IMR-90 (cell line): Measurements from ENCODE around the gene CMC2. TPM values are rescaled to one million over a fixed set of nuclear protein-coding genes. Genes with fewer than 3 reads are reported as not detected.

Source experiments
- ATAC-seq: fragments of 200-7000 bp; cut with Tn5 transposase; 2 replicates; pipeline ENCODE4 v1.9.1; 2020; ENCODE audit warnings: low read depth, mild to moderate bottlenecking, moderate library complexity
- Bru-seq: library from RNA; stranded (reverse); fragments of 400-500 nt; gene quantifications from one replicate; lab custom pipeline; 2021; lab: Mats Ljungman, UMichigan
- BruChase-seq, 2 experiments: library from RNA; stranded (reverse); fragments of 400-500 nt; gene quantifications; one replicate each; lab custom pipeline; 2021; lab: Mats Ljungman, UMichigan
- BruUV-seq: library from RNA; stranded (reverse); fragments of 400-500 nt; replicated peaks from 2 replicates; lab custom pipeline; 2021; lab: Mats Ljungman, UMichigan
- CTCF ChIA-PET: fragments of 300-600 bp; formaldehyde crosslinking; extraction: SDS; loops from one replicate; lab custom pipeline; 2021; ENCODE audit warnings: antibody characterized with exemption; lab: Yijun Ruan, JAX
- POLR2A ChIA-PET: fragments of 300-600 bp; sonication (Branson Sonifier 250); formaldehyde crosslinking; loops from one replicate; lab custom pipeline; 2022; ENCODE audit warnings: antibody characterized with exemption; ENCODE audit not compliant: unreplicated experiment; lab: Charles Lee
- DNase-seq: peaks from one replicate; pipeline ENCODE4 v3.0.0; 2013
- H2AFZ ChIP-seq: replicated peaks from 2 replicates; pipeline ENCODE3; 2013; ENCODE audit warnings: low read length, mild to moderate bottlenecking; ENCODE audit not compliant: poor library complexity
- H2AK5ac ChIP-seq: 2 replicates; pipeline ENCODE4 v1.6.1; 2013; ENCODE audit warnings: low read depth, low read length, inconsistent platforms
- H2AK9ac ChIP-seq: replicated peaks from 2 replicates; pipeline ENCODE3; 2013; ENCODE audit warnings: mild to moderate bottlenecking, low read depth, low read length, moderate library complexity; ENCODE audit not compliant: poor library complexity
- H2BK120ac ChIP-seq: 2 replicates; pipeline ENCODE4 v1.6.1; 2013; ENCODE audit warnings: low read depth, low read length, inconsistent platforms
- H2BK15ac ChIP-seq: 3 replicates; pipeline ENCODE4 v1.6.1; 2013; ENCODE audit warnings: low read depth, low read length, inconsistent platforms
- H2BK20ac ChIP-seq: 2 replicates; pipeline ENCODE4 v1.6.1; 2013; ENCODE audit warnings: low read depth, mild to moderate bottlenecking, inconsistent platforms, low read length, moderate library complexity
- H2BK5ac ChIP-seq: 2 replicates; pipeline ENCODE4 v1.6.1; 2013; ENCODE audit warnings: mild to moderate bottlenecking, low read depth, low read length, inconsistent platforms; ENCODE audit not compliant: poor library complexity, severe bottlenecking
- H3K14ac ChIP-seq: replicated peaks from 2 replicates; pipeline ENCODE4 v1.6.1; 2013; ENCODE audit warnings: low read depth, low read length, inconsistent platforms
- H3K18ac ChIP-seq: 2 replicates; pipeline ENCODE4 v1.6.1; 2013; ENCODE audit warnings: low read depth, low read length, control low read depth
- H3K23ac ChIP-seq: 2 replicates; pipeline ENCODE4 v1.6.1; 2013; ENCODE audit warnings: low read depth, low read length, inconsistent platforms
- H3K27ac ChIP-seq: 2 replicates; pipeline ENCODE4 v1.5.1; 2013; ENCODE audit warnings: mild to moderate bottlenecking, control low read depth, low read length; ENCODE audit not compliant: insufficient read depth
- H3K27me3 ChIP-seq: 2 replicates; pipeline ENCODE4 v1.6.1; 2013; ENCODE audit warnings: low read length; ENCODE audit not compliant: control insufficient read depth, insufficient read depth
- H3K36me3 ChIP-seq: 2 replicates; pipeline ENCODE4 v1.6.1; 2013; ENCODE audit warnings: low read length, mixed read lengths; ENCODE audit not compliant: control insufficient read depth, insufficient read depth
- H3K4ac ChIP-seq: 2 replicates; pipeline ENCODE4 v1.6.1; 2013; ENCODE audit warnings: low read depth, low read length, inconsistent platforms
- H3K4me1 ChIP-seq: 2 replicates; pipeline ENCODE4 v1.6.1; 2013; ENCODE audit warnings: low read length, mixed read lengths; ENCODE audit not compliant: control insufficient read depth, insufficient read depth
- H3K4me2 ChIP-seq: 2 replicates; pipeline ENCODE4 v1.6.1; 2013; ENCODE audit warnings: low read depth, mild to moderate bottlenecking, control low read depth, low read length, moderate library complexity
- H3K4me3 ChIP-seq: 2 replicates; pipeline ENCODE4 v1.5.1; 2013; ENCODE audit warnings: low read depth, mild to moderate bottlenecking, control low read depth, low read length, moderate library complexity; ENCODE audit not compliant: insufficient read depth
- H3K56ac ChIP-seq: 2 replicates; pipeline ENCODE4 v1.6.1; 2013; ENCODE audit warnings: low read length, inconsistent platforms; ENCODE audit not compliant: insufficient read depth; ENCODE audit errors: extremely low read depth
- H3K79me1 ChIP-seq, 2 experiments: 2 replicates each; pipeline ENCODE4 v1.6.1; 2013; ENCODE audit warnings: low read length in 2 of 2, inconsistent platforms in 1 of 2, low read depth in 1 of 2
- H3K9ac ChIP-seq: 2 replicates; pipeline ENCODE4 v1.6.1; 2013; ENCODE audit warnings: low read depth, low read length, control low read depth
- H3K9me1 ChIP-seq: 2 replicates; pipeline ENCODE4 v1.6.1; 2013; ENCODE audit warnings: low read length, inconsistent platforms; ENCODE audit not compliant: insufficient read depth
- H3K9me3 ChIP-seq: 2 replicates; pipeline ENCODE4 v1.6.1; 2013; ENCODE audit warnings: low read length; ENCODE audit not compliant: control insufficient read depth, insufficient read depth
- H4K20me1 ChIP-seq: 2 replicates; pipeline ENCODE4 v1.6.1; 2013; ENCODE audit warnings: low read length, inconsistent platforms; ENCODE audit not compliant: insufficient read depth
- H4K5ac ChIP-seq: 2 replicates; pipeline ENCODE4 v1.6.1; 2013; ENCODE audit warnings: mild to moderate bottlenecking, low read depth, low read length, control low read depth
- H4K8ac ChIP-seq, 2 experiments: 2 replicates each; pipeline ENCODE4 v1.6.1; 2013; ENCODE audit warnings: low read depth in 2 of 2, low read length in 2 of 2, control low read depth in 1 of 2, inconsistent platforms in 1 of 2
- H4K91ac ChIP-seq: 2 replicates; pipeline ENCODE4 v1.6.1; 2013; ENCODE audit warnings: low read depth, low read length, inconsistent platforms; ENCODE audit not compliant: insufficient read depth
- BHLHE40 ChIP-seq: fragments of 150-350 bp; IDR thresholded peaks from 2 replicates; pipeline ENCODE4 v1.6.1; 2016; ENCODE audit warnings: mild to moderate bottlenecking, low read depth, low read length
- CEBPB ChIP-seq: IDR thresholded peaks from 2 replicates; pipeline ENCODE4 v1.6.1; 2012; ENCODE audit warnings: low read depth, low read length, improper control_type of control experiment
- CHD1 ChIP-seq: IDR thresholded peaks from 2 replicates; pipeline ENCODE4 v1.6.1; 2012; ENCODE audit warnings: low read depth, low read length, improper control_type of control experiment
- FOS ChIP-seq: fragments of 150-350 bp; IDR thresholded peaks from 2 replicates; pipeline ENCODE4 v1.6.1; 2016; ENCODE audit warnings: low read depth, low read length
- MAZ ChIP-seq: IDR thresholded peaks from 2 replicates; pipeline ENCODE4 v1.6.1; 2012; ENCODE audit warnings: low read depth, mild to moderate bottlenecking, low read length, improper control_type of control experiment, moderate library complexity, borderline replicate concordance
- MXI1 ChIP-seq: IDR thresholded peaks from 2 replicates; pipeline ENCODE4 v1.6.1; 2012; ENCODE audit warnings: low read depth, mild to moderate bottlenecking, low read length, moderate library complexity, borderline replicate concordance
- RCOR1 ChIP-seq: IDR thresholded peaks from 2 replicates; pipeline ENCODE4 v1.6.1; 2012; ENCODE audit warnings: mild to moderate bottlenecking, low read length, improper control_type of control experiment; ENCODE audit not compliant: insufficient replicate concordance
- RFX5 ChIP-seq: IDR thresholded peaks from 2 replicates; pipeline ENCODE4 v1.8.0; 2012; ENCODE audit warnings: low read depth, mild to moderate bottlenecking, low read length, moderate library complexity
- SMC3 ChIP-seq: fragments of 150-350 bp; IDR thresholded peaks from 2 replicates; pipeline ENCODE4 v1.6.1; 2016; ENCODE audit warnings: low read depth, mild to moderate bottlenecking, antibody characterized with exemption, low read length, moderate library complexity
- WGBS, 2 experiments: methylation state at CpG; one replicate each; pipeline versions ENCODE4 v1.1.5 to v1.1.7; 2013; ENCODE audit warnings: missing lambda C conversion rate in 2 of 2; ENCODE audit not compliant: insufficient read length in 1 of 2; ENCODE audit errors: extremely low coverage in 2 of 2; 5-methylcytosine and 5-hydroxymethylcytosine counted together
- dilution Hi-C: fragments of 300-500 bp; cut with HindIII; formaldehyde crosslinking; loops from one replicate; pipeline ENCODE4 v1.14.3; 2018; ENCODE audit warnings: low sequenced_read_pairs; ENCODE audit not compliant: unreplicated experiment
- in situ Hi-C: fragments of 300-500 bp; cut with MboI; formaldehyde crosslinking; loops from 3 replicates; pipeline ENCODE4 v1.14.3; 2019; ENCODE audit warnings: low sequenced_read_pairs, inconsistent platforms, mixed read lengths
- intact Hi-C: fragments of 100-400 bp; cut with micrococcal nuclease; formaldehyde crosslinking; loops from 2 replicates; pipeline ENCODE4 v1.10.0; 2022
- long read RNA-seq: library from polyadenylated mRNA; unstranded; transcript quantifications from one replicate; pipeline ENCODE4 v2.0.0, GENCODE V29; 2021; ENCODE audit not compliant: unreplicated experiment
- polyA plus RNA-seq, 3 experiments: library from polyadenylated mRNA; depleted of rRNA; stranded (reverse); fragments of >200 nt; gene quantifications; 2 replicates each; pipeline ENCODE4 v1.2.3, GENCODE V29; 2012; ENCODE audit warnings: low replicate concordance in 1 of 3
- total RNA-seq: library from RNA; depleted of rRNA; stranded (reverse); fragments of >200 nt; gene quantifications from 2 replicates; pipeline ENCODE4 v1.2.3, GENCODE V29; 2012; rRNA removed
- TF ChIP-seq, protein P1 (sequence below): fragments of 150-350 bp; IDR thresholded peaks from 2 replicates; pipeline ENCODE4 v1.6.1; 2017; ENCODE audit warnings: mild to moderate bottlenecking, antibody characterized with exemption, low read length, low read depth

The CMC2 gene
- total RNA-seq (57.0 and 81.4 TPM in 2 replicates), polyA plus RNA-seq (2012; rRNA removed) (104 and 108 TPM in 2 replicates), Bru-seq, nascent RNA (percentile 70 among the genes with signal in this experiment), BruChase-seq, experiment 1, labeled RNA remaining after a 6-hour chase (percentile 72 among the genes with signal in this experiment), BruChase-seq, experiment 2, labeled RNA remaining after a 2-hour chase (percentile 76 among the genes with signal in this experiment)
- 75.5 and 109 TPM in 2 replicates for polyA plus RNA-seq (2012; cell fraction: cytosol; rRNA removed)
- polyA plus RNA-seq (2012; cell fraction: nucleus; rRNA removed; ENCODE audit: low replicate concordance): 19.9 and 36.3 TPM in 2 replicates
- long read RNA-seq, full-length matches to known transcripts: 20 of 33 reads
- long read RNA-seq, partial matches to known transcripts: 0 of 33 reads
- long read RNA-seq, other reads (novel, unspliced or antisense): 13 of 33 reads

DNA sequence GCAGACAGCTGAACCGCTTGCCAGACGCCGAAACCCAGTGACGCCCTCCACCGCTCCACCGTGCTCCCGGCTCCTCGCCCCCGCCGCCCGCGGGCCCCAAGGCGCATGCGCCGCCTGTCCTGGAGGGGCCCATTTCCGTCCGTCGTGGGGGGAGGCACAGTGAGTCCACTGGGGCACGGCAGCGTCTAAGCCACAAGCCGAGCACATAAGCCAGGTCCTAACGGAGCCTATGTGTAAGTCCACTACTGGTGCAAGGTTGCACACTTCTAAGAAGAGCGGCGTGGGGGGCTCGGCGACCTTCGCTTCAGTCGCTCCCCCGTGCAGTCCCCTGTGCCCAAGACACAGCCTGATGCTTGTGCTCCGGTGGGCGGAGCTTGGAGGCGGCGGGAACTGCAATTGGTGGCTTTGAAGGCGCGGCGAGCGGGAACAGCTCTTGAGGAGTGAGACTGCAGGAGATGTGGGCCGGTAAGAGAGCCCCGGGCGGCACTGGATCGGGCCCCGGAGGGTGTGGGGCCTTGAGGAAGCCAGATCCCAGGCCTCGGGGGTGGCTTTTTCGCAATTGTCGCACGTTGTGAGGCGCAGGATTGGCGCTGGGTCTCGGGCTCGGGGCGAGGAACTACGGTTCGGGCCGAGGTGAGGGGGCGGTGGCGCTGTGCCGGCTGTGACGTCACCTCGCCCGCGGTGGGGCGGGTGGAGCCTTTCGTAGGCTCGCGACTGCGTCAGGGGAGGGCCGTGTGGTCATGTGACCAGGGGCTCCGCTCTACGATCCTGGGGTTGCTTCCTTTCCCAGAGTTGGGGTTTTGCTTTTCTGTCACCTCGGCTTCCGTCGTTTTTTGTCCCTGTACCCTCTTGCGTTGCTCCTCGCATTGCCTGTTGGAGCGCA is at the start of gene CMC2, which contains the start of gene CENPN:
TSS of gene CMC2 (minus strand) at position 73 of the 883 bp plus-strand sequence. CDS start 9,491 bp downstream, outside the sequence.
TSS of gene CENPN (plus strand) at position 402 of the 883 bp plus-strand sequence. CDS start 4,726 bp downstream, outside the sequence.
- in situ Hi-C loops (no loop called here), dilution Hi-C loops (no loop called here), intact Hi-C loops (no loop called here)
- Histone ChIP-seq H3K56ac (peak within 1 kb of the TSS; percentile 100), H2BK120ac (peak within 1 kb of the TSS; percentile 100), H3K4me2 (peak within 1 kb of the TSS; percentile 86), H3K9ac (peak within 1 kb of the TSS; percentile 99), H4K8ac (peak within 1 kb of the TSS; percentile 85 to 100), H3K9me1 (peaks cover 6% of the 10 kb centered on the region; the same call in 1 of the 2 replicates), H2BK20ac (peak within 1 kb of the TSS; percentile 100), H3K4ac (peak within 1 kb of the TSS; percentile 100), H3K36me3 (no peaks in the 10 kb centered on the region), H3K23ac (peak within 1 kb of the TSS; percentile 100), H3K4me3 (peak within 1 kb of the TSS; percentile 67), H4K91ac (peak within 1 kb of the TSS; percentile 100), H3K18ac (peak within 1 kb of the TSS; percentile 99), H3K27me3 (no peaks in the 10 kb centered on the region), H4K5ac (peak within 1 kb of the TSS; percentile 99), H3K79me1 (peaks cover 21 to 62% of the 10 kb centered on the region in 2 experiments), H2AK9ac (peak within 1 kb of the TSS; percentile 98), H2BK5ac (peak within 1 kb of the TSS; percentile 100), H2AK5ac (peak within 1 kb of the TSS; percentile 47), H3K27ac (peak within 1 kb of the TSS; percentile 99), H3K4me1 (peaks cover 2% of the 10 kb centered on the region; the same call in 1 of the 2 replicates), H2AFZ (peak within 1 kb of the TSS; percentile 100), H2BK15ac (peak within 1 kb of the TSS; percentile 100; the same call in 2 of the 3 replicates), H3K14ac (peak within 1 kb of the TSS; percentile 100), H4K20me1 (peaks cover 20% of the 10 kb centered on the region), H3K9me3 (no peaks in the 10 kb centered on the region)
- DNase-seq: peak; percentile 99
- 0% methylated on average over 38 of the region's 75 CpGs; no CpG with 5 or more reads in 1 of the 2 experiments for WGBS, 2 experiments
- ChIA-PET CTCF (no interaction called here), POLR2A (no interaction called here)
- BruUV-seq: no TSS peak
- ATAC-seq: peak; percentile 91
- TF ChIP-seq FOS (no peak), BHLHE40 (peak; percentile 98), SMC3 (no peak), RFX5 (no peak), MXI1 (peak; percentile 76), RCOR1 (no peak), MAZ (peak; percentile 87; the same call in 1 of the 2 replicates), CHD1 (peak; percentile 100; the same call in 1 of the 2 replicates), CEBPB (peak; percentile 31)
- TF ChIP-seq, protein P1, sequence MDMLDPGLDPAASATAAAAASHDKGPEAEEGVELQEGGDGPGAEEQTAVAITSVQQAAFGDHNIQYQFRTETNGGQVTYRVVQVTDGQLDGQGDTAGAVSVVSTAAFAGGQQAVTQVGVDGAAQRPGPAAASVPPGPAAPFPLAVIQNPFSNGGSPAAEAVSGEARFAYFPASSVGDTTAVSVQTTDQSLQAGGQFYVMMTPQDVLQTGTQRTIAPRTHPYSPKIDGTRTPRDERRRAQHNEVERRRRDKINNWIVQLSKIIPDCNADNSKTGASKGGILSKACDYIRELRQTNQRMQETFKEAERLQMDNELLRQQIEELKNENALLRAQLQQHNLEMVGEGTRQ: peak; percentile 96
